Measurements from ENCODE around the gene GRPR.

GRCh38 chrX:16143968-16144367, 20.6 kb downstream of the GRPR start:
- TF ChIP-seq CTCF (conservative IDR thresholded peaks at IDR 0.05 in 1 of 2, IDR thresholded peaks at IDR 0.05 in 1 of 2; ENCODE audit: extremely low read depth in 1 of 2, insufficient read depth in 1 of 2, low read depth in 1 of 2, low read length in 2 of 2) (no peak), EZH2 (IDR thresholded peaks at IDR 0.05; ENCODE audit: borderline replicate concordance, low read length) (no peak)

Data from mammary epithelial cell (primary cell).